GM18951 (cell line): ENCODE data around the gene NKX3-2.

Experiments used
- POLR2A ChIP-seq: IDR thresholded peaks from 4 replicates; pipeline ENCODE4 v1.6.1; 2011; ENCODE audit warnings: mild to moderate bottlenecking; ENCODE audit not compliant: insufficient read length, insufficient read depth; ENCODE audit errors: extremely low read depth
- in situ Hi-C: fragments of 300-500 bp; cut with MboI; formaldehyde crosslinking; loops from one replicate; pipeline ENCODE4 v1.12.0; 2022; ENCODE audit warnings: low sequenced_read_pairs, mixed read lengths, inconsistent platforms; ENCODE audit not compliant: unreplicated experiment

Gene NKX3-2

DNA sequence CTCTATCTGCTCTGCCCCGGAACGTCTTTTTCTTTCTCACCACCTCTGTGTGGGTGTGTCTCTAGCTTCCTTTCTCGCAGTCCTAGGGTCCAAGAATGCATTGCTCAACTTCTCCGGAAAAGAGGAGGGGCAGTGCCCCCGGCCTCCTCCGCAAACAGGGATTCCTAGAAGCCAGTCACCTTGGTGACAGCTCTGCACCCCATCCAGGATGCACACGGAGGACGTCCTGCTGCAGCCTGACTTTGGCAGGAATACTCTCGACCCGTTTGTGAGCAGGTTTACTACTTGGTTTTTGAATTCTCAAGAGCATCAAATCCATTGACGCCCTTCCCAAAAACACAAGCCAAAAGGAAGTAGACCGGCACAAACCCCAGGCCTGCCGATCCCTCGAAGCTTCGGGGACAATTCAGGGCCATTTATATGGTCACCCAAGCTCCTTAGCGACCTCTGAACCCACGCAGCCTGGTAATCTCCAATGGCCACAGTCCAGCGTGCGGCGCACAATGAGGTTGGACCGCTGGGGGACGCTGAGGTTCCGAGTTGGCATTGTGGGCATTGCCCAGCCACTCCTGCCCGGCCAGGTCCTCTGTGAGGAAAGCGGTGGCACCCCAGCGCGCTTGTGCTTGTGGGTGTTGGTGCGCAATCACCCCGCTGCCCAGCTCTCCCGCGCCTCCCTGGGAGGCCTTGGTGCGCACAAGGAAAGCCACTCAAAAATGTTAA, 9.8 kb downstream of the NKX3-2 start:
- in situ Hi-C loops = no loop called here
- no peak for TF ChIP-seq POLR2A

- TF ChIP-seq POLR2A = no peak
- in situ Hi-C loops = no loop called here
Measured at GRCh38 chr4:13533670-13534343, 10.5 kb downstream of the NKX3-2 start.

GRCh38 chr4:13531625-13531998, 12.7 kb downstream of the NKX3-2 start:
- in situ Hi-C loops = no loop called here
- no peak for TF ChIP-seq POLR2A

DNA sequence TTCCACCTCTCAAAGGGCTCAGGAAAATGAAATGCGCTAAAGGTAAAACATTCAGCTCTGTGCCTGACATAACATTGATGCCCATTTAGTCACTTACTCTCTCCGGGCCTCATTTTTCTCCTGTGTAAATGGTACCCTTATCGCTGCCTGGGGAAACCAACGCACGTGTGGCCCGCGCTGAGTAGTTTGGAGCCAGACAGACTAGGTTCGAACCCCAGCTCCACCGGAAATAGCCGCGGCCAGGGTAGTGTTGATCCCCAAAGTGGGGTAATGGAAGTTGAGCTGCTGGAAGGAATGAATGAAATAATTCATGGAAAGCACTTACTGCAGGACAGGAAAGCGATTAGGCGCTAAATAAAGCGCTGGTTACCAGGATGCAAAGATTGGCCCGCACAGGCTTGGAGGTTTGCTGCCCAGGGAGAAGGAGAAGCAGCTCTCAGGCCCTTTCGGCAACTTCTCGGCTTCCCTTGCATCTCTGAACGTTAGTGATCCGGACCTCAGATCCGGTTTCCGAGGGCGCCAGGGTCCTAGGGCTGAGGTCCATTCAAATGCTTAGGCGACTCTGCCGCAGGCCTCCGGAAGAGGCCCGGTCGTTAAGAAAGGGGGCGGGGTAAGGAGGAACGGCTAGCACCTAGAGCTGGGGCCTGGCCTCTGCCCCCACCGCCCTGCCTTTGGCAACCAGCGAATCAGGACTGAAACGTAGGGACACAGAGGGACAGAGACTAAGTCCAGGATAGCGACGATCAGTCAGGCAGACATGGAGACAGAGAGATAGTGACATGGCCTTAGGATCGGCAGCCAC, 13.3 kb downstream of the NKX3-2 start:
- in situ Hi-C loops = no loop called here
- TF ChIP-seq POLR2A = no peak

DNA sequence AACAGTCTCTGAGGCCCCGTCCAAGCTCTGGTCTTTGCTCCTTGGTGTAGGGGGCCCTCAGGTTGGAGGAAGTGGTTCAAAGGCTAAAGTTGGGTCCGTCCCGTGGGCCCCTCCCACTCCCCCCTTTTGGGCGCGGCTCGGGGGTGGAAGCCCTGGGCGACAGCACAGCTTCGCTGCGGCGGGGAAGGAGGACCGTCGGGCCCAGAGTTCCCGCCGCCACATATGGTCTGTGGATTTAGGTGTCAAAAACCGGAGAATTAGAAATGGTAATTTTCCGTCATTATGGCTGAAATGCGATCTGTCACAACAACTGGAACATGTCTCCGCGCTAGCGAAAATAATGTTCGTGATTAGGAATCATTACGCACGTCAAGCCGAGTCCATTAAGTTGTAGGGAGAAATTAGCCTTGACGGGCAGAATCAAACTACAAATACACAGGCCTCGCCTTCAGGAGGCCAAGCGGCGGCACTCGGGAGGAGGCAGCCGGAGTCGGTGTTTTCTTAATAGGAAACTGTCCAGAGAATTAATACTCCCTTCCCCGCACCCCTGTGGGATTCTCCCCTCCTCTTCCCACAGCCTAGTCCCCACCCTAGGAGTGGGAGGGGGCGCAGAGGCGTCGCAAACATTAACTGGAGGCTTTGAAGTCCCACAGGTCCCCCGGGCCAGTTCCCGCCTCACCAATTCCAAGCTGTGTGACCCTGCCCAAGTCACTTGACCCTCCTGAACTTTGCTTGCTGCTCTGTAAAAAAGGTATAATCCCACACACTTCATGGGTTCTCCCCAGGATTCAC, 15.0 kb downstream of the NKX3-2 start:
- in situ Hi-C loops = no loop called here
- no peak for TF ChIP-seq POLR2A

DNA sequence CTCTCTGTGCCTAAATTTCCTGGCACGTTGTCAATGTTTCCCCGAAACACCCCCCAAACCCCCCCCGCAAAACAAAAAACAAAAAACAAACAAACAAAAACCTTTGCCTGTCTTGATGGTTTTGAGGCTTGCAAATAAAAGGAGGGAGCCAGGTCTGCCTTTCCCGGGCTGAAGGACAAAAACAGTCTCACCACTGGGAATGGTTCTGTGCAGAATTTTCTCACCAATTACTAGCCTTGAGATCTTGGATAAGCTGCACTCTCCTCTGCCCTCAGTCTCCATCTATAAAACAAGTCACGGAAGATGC, 15.5 kb downstream of the NKX3-2 start:
- no peak for TF ChIP-seq POLR2A
- in situ Hi-C loops = no loop called here

DNA sequence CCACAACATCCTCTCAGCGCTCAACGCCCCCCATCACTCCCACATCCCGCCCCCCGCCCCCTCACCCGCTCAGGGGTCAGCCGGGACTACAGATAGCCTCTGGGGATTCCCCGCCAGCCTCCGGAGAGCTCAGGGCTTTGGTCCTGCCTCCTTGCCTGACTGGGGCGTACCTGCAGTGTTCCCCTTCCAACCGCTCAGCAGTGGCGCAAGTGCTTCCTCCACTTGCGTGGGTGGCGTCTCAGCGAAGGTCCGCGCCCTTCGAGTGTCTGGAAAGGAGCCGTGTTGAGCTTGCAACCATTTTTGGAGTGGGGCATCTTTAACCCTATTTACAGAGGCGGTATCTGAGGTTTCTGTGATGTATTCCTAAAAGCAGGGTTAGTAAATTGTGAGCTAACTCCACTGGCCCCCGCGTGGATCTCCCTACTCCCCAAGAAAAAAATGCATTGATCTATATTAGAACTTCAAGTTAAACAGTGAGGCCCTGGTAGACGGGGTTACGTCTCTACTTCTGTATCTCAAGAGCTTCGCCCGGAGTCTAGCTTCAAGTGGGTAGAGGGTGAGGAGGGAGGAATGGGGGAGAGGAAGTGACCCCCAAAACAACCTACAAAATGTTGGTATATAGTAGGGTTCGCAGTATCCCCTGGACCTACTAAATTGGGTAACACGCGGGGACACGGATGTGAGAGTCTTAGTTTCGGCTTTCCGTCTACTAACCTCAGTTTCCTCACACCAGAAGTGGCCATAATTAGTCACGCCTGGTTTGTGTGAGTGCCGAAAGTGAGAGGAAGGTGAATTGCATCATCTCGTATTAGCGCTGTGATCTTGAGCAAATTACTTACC, 16.1 kb downstream of the NKX3-2 start:
- in situ Hi-C loops = no loop called here
- no peak for TF ChIP-seq POLR2A

DNA sequence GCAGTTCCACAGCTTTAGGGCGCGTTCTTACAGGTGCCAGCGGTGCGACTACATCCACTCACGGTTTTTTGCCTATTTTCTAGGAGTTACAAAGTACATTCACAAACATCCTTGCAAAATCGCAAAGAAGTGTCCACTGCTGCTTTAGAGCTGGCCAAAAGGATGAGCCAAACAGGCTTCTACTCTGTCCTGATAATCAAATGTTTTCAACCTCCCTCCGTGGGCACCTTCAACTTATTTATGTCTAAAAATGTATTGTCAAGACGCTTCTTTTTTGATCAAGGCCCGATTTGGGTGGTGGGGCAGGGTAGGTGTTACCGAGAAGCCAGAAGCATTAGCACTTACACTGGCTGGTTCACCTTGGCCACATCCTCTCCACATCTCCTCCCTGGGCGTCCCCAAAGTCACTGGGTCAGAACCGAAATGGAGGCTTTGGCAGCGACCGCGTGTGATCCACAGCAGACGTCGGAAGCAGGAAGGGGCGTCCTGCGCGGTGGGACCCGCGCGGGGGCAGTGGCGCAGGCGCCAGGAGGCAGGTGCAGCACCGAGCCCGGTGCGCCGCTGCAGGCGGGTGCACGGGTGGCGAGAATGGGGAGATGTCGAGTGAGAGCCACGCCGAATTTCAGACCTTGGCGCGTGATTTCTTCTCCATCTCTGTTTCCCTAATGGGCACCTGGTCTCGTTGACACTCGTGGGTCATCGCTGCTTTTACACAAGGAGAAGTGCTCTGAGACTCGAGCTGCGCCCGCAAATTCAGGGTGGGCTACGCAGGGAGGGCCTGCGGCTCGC, 16.9 kb downstream of the NKX3-2 start:
- in situ Hi-C loops = no loop called here
- TF ChIP-seq POLR2A = no peak

GRCh38 chr4:13526658-13527057, 17.6 kb downstream of the NKX3-2 start:
- TF ChIP-seq POLR2A = no peak
- in situ Hi-C loops = no loop called here

DNA sequence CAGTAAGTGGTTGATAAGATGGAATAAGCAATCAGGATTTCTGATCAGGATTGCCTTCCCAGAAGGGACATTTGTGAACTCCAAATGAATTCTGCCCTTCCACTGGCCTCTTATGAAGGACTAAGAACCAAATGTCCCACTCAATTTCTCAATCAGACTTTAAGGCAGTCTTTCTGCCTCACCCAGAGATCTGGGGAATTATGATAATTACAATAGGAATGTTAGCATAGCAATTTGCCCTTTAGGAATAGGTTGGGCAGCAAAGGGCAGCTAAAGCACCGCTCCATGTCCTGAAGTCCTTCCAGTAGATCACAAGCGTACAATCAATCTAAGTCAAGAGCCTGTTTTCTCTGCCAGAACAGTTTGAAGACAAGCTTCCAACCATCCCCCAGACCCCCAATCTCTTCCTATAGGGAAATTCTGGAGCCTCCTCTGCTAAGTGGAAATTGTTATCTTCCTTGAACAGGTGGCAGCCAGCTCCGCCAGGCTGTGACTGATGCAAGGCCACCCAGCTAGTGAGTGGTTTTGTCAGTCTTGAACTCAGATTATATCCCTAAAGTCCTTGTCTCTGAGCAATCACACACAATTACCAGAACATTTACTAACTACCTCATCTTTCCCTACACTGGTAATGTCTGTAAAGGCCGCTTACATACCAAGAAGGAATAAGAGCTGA, 18.6 kb downstream of the NKX3-2 start:
- in situ Hi-C loops = no loop called here
- no peak for TF ChIP-seq POLR2A
